Upper lobe of left lung (tissue), 4 donors: ENCODE results near the gene PLIN5.

Experiments
- POLR2A ChIP-seq, 4 donors: fragments of 450-650 bp; IDR thresholded peaks; one replicate each; pipeline ENCODE4 v1.5.1; 2016 to 2017; ENCODE audit warnings: antibody characterized with exemption in 4 of 4, mild to moderate bottlenecking in 2 of 4
- TF ChIP-seq, protein P1 (sequence below), 6 experiments: fragments of 450-650 bp in 4 of 6; fragments of 200-600 bp in 2 of 6; sonication (generic) in 2 of 6; IDR thresholded peaks; one replicate each; pipeline ENCODE4 v1.5.1; 2016 to 2019; ENCODE audit warnings: antibody characterized with exemption in 6 of 6

- TF ChIP-seq, protein P1, sequence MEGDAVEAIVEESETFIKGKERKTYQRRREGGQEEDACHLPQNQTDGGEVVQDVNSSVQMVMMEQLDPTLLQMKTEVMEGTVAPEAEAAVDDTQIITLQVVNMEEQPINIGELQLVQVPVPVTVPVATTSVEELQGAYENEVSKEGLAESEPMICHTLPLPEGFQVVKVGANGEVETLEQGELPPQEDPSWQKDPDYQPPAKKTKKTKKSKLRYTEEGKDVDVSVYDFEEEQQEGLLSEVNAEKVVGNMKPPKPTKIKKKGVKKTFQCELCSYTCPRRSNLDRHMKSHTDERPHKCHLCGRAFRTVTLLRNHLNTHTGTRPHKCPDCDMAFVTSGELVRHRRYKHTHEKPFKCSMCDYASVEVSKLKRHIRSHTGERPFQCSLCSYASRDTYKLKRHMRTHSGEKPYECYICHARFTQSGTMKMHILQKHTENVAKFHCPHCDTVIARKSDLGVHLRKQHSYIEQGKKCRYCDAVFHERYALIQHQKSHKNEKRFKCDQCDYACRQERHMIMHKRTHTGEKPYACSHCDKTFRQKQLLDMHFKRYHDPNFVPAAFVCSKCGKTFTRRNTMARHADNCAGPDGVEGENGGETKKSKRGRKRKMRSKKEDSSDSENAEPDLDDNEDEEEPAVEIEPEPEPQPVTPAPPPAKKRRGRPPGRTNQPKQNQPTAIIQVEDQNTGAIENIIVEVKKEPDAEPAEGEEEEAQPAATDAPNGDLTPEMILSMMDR (IDR thresholded peaks at IDR 0.05) = no peak
- TF ChIP-seq POLR2A (IDR thresholded peaks at IDR 0.05) = no peak
These were observed 46.9 kb upstream of the PLIN5 start for GRCh38 chr19:4581666-4582553.
